ENCODE measurements around the gene HERPUD1.

Gene HERPUD1

GRCh38 chr16:56894331-56894917 lies 37.5 kb upstream of the HERPUD1 start:
- TF ChIP-seq REST (IDR thresholded peaks at IDR 0.05; ENCODE audit: insufficient read depth in 1 of 2, low read depth in 2 of 2, low read length in 2 of 2) = no peak
- TF ChIP-seq SIN3A (IDR thresholded peaks at IDR 0.05; ENCODE audit: borderline replicate concordance, insufficient read depth, low read length) = no peak
- no peak for TF ChIP-seq FOXP2 (optimal IDR thresholded peaks at IDR 0.05; ENCODE audit: borderline replicate concordance, extremely low read depth, extremely low read length, insufficient read depth)
- TF ChIP-seq POLR2AphosphoS5 (IDR thresholded peaks at IDR 0.05; ENCODE audit: low read depth, low read length) = no peak
- TF ChIP-seq TAF1 (IDR thresholded peaks at IDR 0.05; ENCODE audit: borderline replicate concordance, insufficient read depth, low read length) = no peak

GRCh38 chr16:56895813-56896212 lies 36.1 kb upstream of the HERPUD1 start:
- TF ChIP-seq TAF1 (IDR thresholded peaks at IDR 0.05; ENCODE audit: borderline replicate concordance, insufficient read depth, low read length) = no peak
- TF ChIP-seq POLR2AphosphoS5 (IDR thresholded peaks at IDR 0.05; ENCODE audit: low read depth, low read length) = no peak
- TF ChIP-seq REST (IDR thresholded peaks at IDR 0.05; ENCODE audit: insufficient read depth in 1 of 2, low read depth in 2 of 2, low read length in 2 of 2) = no peak
- no peak for TF ChIP-seq SIN3A (IDR thresholded peaks at IDR 0.05; ENCODE audit: borderline replicate concordance, insufficient read depth, low read length)
- TF ChIP-seq FOXP2 (optimal IDR thresholded peaks at IDR 0.05; ENCODE audit: borderline replicate concordance, extremely low read depth, extremely low read length, insufficient read depth) = no peak

GRCh38 chr16:56896244-56896643 lies 35.7 kb upstream of the HERPUD1 start:
- TF ChIP-seq TAF1 (IDR thresholded peaks at IDR 0.05; ENCODE audit: borderline replicate concordance, insufficient read depth, low read length) = no peak
- TF ChIP-seq POLR2AphosphoS5 (IDR thresholded peaks at IDR 0.05; ENCODE audit: low read depth, low read length) = no peak
- TF ChIP-seq FOXP2 (optimal IDR thresholded peaks at IDR 0.05; ENCODE audit: borderline replicate concordance, extremely low read depth, extremely low read length, insufficient read depth) = no peak
- no peak for TF ChIP-seq REST (IDR thresholded peaks at IDR 0.05; ENCODE audit: insufficient read depth in 1 of 2, low read depth in 2 of 2, low read length in 2 of 2)
- no peak for TF ChIP-seq SIN3A (IDR thresholded peaks at IDR 0.05; ENCODE audit: borderline replicate concordance, insufficient read depth, low read length)

GRCh38 chr16:56897026-56897799 lies 34.7 kb upstream of the HERPUD1 start:
- TF ChIP-seq FOXP2 (optimal IDR thresholded peaks at IDR 0.05; ENCODE audit: borderline replicate concordance, extremely low read depth, extremely low read length, insufficient read depth) = no peak
- no peak for TF ChIP-seq SIN3A (IDR thresholded peaks at IDR 0.05; ENCODE audit: borderline replicate concordance, insufficient read depth, low read length)
- TF ChIP-seq REST (IDR thresholded peaks at IDR 0.05; ENCODE audit: insufficient read depth in 1 of 2, low read depth in 2 of 2, low read length in 2 of 2) = no peak
- TF ChIP-seq TAF1 (IDR thresholded peaks at IDR 0.05; ENCODE audit: borderline replicate concordance, insufficient read depth, low read length) = no peak
- TF ChIP-seq POLR2AphosphoS5 (IDR thresholded peaks at IDR 0.05; ENCODE audit: low read depth, low read length) = no peak

Measured in PFSK-1 (cell line).